Fibroblast of lung (primary cell): ENCODE data around the gene CCDC175. TPM values are rescaled to one million over a fixed set of nuclear protein-coding genes. Genes with fewer than 3 reads are reported as not detected.

Source experiments
- DNase-seq, 2 donors: peaks; one replicate each; pipeline versions ENCODE4 v3.0.0 to v3.0.0-alpha.2; 2010; ENCODE audit warnings: low read depth in 2 of 2
- H2AFZ ChIP-seq: 2 replicates; pipeline ENCODE4 v1.5.1; 2012; ENCODE audit warnings: low read length, control low read depth, inconsistent platforms
- H3K27ac ChIP-seq: 2 replicates; pipeline ENCODE4 v1.5.1; 2011; ENCODE audit warnings: low read length, control low read depth; ENCODE audit not compliant: insufficient read depth
- H3K27me3 ChIP-seq: 2 replicates; pipeline ENCODE4 v1.5.1; 2011; ENCODE audit warnings: mild to moderate bottlenecking, low read length; ENCODE audit not compliant: control insufficient read depth, insufficient read depth
- H3K36me3 ChIP-seq: 2 replicates; pipeline ENCODE4 v1.5.1; 2011; ENCODE audit warnings: low read length; ENCODE audit not compliant: control insufficient read depth, insufficient read depth
- H3K4me1 ChIP-seq: 2 replicates; pipeline ENCODE4 v1.5.1; 2011; ENCODE audit warnings: low read length; ENCODE audit not compliant: control insufficient read depth, insufficient read depth; ENCODE audit errors: extremely low read depth
- H3K4me2 ChIP-seq: 2 replicates; pipeline ENCODE4 v1.5.1; 2011; ENCODE audit warnings: low read length, control low read depth; ENCODE audit not compliant: insufficient read depth; ENCODE audit errors: extremely low read depth
- H3K4me3 ChIP-seq, 4 experiments: fragments of 200-600 bp in 1 of 4; sonication (generic) in 1 of 4; replicated peaks in 1 of 4; 2 replicates each; pipeline ENCODE4 v1.5.1; 2011 to 2016; ENCODE audit warnings: low read length in 4 of 4, low read depth in 3 of 4, mild to moderate bottlenecking in 3 of 4, control low read depth in 2 of 4, inconsistent platforms in 1 of 4, mixed read lengths in 1 of 4; ENCODE audit not compliant: insufficient read depth in 1 of 4; ENCODE audit errors: control extremely low read depth in 1 of 4
- H3K79me2 ChIP-seq: 2 replicates; pipeline ENCODE4 v1.5.1; 2012; ENCODE audit warnings: mild to moderate bottlenecking, low read length, inconsistent platforms; ENCODE audit not compliant: control insufficient read depth, insufficient read depth
- H3K9ac ChIP-seq: 2 replicates; pipeline ENCODE4 v1.5.1; 2011; ENCODE audit warnings: mild to moderate bottlenecking, low read length, control low read depth; ENCODE audit not compliant: insufficient read depth
- H3K9me3 ChIP-seq: 2 replicates; pipeline ENCODE4 v1.5.1; 2012; ENCODE audit warnings: low read depth, low read length; ENCODE audit not compliant: control insufficient read depth, insufficient read depth
- H4K20me1 ChIP-seq: 2 replicates; pipeline ENCODE4 v1.5.1; 2011; ENCODE audit warnings: low read length; ENCODE audit not compliant: control insufficient read depth, insufficient read depth; ENCODE audit errors: extremely low read depth
- CTCF ChIP-seq, 2 donors: IDR thresholded peaks in 1 of 2; conservative IDR thresholded peaks in 1 of 2; 1 replicate in 1 of 2; 2 replicates in 1 of 2; pipeline ENCODE4 v1.5.1; 2011 to 2012; ENCODE audit warnings: low read length in 2 of 2, control low read depth in 1 of 2, inconsistent platforms in 1 of 2, low read depth in 1 of 2, mild to moderate bottlenecking in 1 of 2
- EZH2 ChIP-seq: IDR thresholded peaks from 2 replicates; pipeline ENCODE4 v1.5.1; 2012; ENCODE audit warnings: low read length, control low read depth, mild to moderate bottlenecking; ENCODE audit errors: missing control alignments
- polyA plus RNA-seq, 2 donors: library from polyadenylated mRNA; depleted of rRNA in 1 of 2; stranded (reverse) in 1 of 2; unstranded in 1 of 2; fragments of >200 nt; gene quantifications; 2 replicates each; pipeline ENCODE4 v1.2.1, GENCODE V29; 2011 to 2012; ENCODE audit warnings: missing spikeins in 1 of 2
- total RNA-seq: library from RNA; depleted of rRNA; stranded (reverse); fragments of >200 nt; gene quantifications from 2 replicates; pipeline ENCODE4 v1.2.1, GENCODE V29; 2014

Gene CCDC175
- total and polyA plus RNA-seq, 2 donors (not counting 1 experiment from before 2014, with no cell fraction given) = not detected

GRCh38 chr14:59540852-59541251 is 35.8 kb downstream of the CCDC175 start:
- DNase-seq = no peak
- no peaks in the 10 kb centered on the region for H4K20me1 ChIP-seq
- H3K4me1 ChIP-seq = no peaks in the 10 kb centered on the region
- no peak overlapping the region for H3K9ac ChIP-seq
- no peaks in the 10 kb centered on the region for H3K36me3 ChIP-seq
- H3K79me2 ChIP-seq = no peaks in the 10 kb centered on the region
- no peak overlapping the region for H3K4me3 ChIP-seq
- no peaks in the 10 kb centered on the region for H3K27me3 ChIP-seq
- no peak overlapping the region for H3K27ac ChIP-seq
- TF ChIP-seq EZH2 (no peak), CTCF (conservative IDR thresholded peaks at IDR 0.05 in 1 of 2, IDR thresholded peaks at IDR 0.05 in 1 of 2; ENCODE audit: low read depth in 1 of 2, low read length in 2 of 2) (no peak)
- H3K4me2 ChIP-seq = no peak overlapping the region
- no peaks in the 10 kb centered on the region for H3K9me3 ChIP-seq
- no peak overlapping the region for H2AFZ ChIP-seq

- H3K79me2 ChIP-seq = no peaks in the 10 kb centered on the region
- DNase-seq = no peak
- H3K27ac ChIP-seq = no peak overlapping the region
- no peaks in the 10 kb centered on the region for H4K20me1 ChIP-seq
- no peak overlapping the region for H3K9ac ChIP-seq
- H3K36me3 ChIP-seq = no peaks in the 10 kb centered on the region
- H2AFZ ChIP-seq = no peak overlapping the region
- H3K4me2 ChIP-seq = no peak overlapping the region
- no peak for TF ChIP-seq EZH2
- H3K4me1 ChIP-seq = peaks cover 4% of the 10 kb centered on the region
- no peaks in the 10 kb centered on the region for H3K9me3 ChIP-seq
- H3K27me3 ChIP-seq = no peaks in the 10 kb centered on the region
- no peak overlapping the region for H3K4me3 ChIP-seq
These were observed 37.7 kb downstream of the CCDC175 start for GRCh38 chr14:59538936-59539335.

GRCh38 chr14:59537476-59537875 is 39.1 kb downstream of the CCDC175 start:
- Histone ChIP-seq H4K20me1 (no peaks in the 10 kb centered on the region), H3K79me2 (no peaks in the 10 kb centered on the region), H3K9ac (no peak overlapping the region), H3K36me3 (no peaks in the 10 kb centered on the region), H3K4me2 (no peak overlapping the region), H2AFZ (no peak overlapping the region), H3K4me1 (peaks cover 4% of the 10 kb centered on the region), H3K27ac (no peak overlapping the region), H3K9me3 (no peaks in the 10 kb centered on the region), H3K4me3 (no peak overlapping the region), H3K27me3 (no peaks in the 10 kb centered on the region)
- TF ChIP-seq EZH2 = no peak
- TF ChIP-seq CTCF (conservative IDR thresholded peaks at IDR 0.05 in 1 of 2, IDR thresholded peaks at IDR 0.05 in 1 of 2; ENCODE audit: low read depth in 1 of 2, low read length in 2 of 2) = no peak
- no peak for DNase-seq
